Thyroid gland (tissue), 4 donors: ENCODE results near the gene TIMP3.

Experiments
- CTCF ChIP-seq, 6 experiments: fragments of 200-600 bp in 3 of 6; fragments of 450-650 bp in 3 of 6; sonication (generic) in 3 of 6; IDR thresholded peaks; one replicate each; pipeline ENCODE4 v1.5.1; 2016 to 2019; ENCODE audit warnings: antibody characterized with exemption in 6 of 6, mild to moderate bottlenecking in 2 of 6, inconsistent platforms in 1 of 6, moderate library complexity in 1 of 6
- POLR2A ChIP-seq, 2 donors: fragments of 450-650 bp; IDR thresholded peaks; one replicate each; pipeline ENCODE4 v1.6.1; 2017; ENCODE audit warnings: antibody characterized with exemption in 2 of 2, mild to moderate bottlenecking in 2 of 2, moderate library complexity in 1 of 2

GRCh38 chr22:32830473-32830872 lies 29.0 kb downstream of the TIMP3 start:
- no peak for TF ChIP-seq CTCF (IDR thresholded peaks at IDR 0.05)
- no peak for TF ChIP-seq POLR2A (IDR thresholded peaks at IDR 0.05)
